A673 (cell line): ENCODE measurements around the gene NTNG1.
"Not testable (repeated sequence)": the region's sequence is repeated elsewhere in the genome, so short reads cannot be mapped to it uniquely, and the experiment has no call there.

Experiments
- CTCF ChIP-seq: fragments of 300-800, 200-600 bp; sonication (generic); conservative IDR thresholded peaks from 2 replicates; pipeline ENCODE4 v1.5.1; 2017; ENCODE audit warnings: low read depth, mild to moderate bottlenecking, antibody characterized with exemption, low read length, moderate library complexity, mixed read lengths
- EZH2 ChIP-seq: fragments of 200-600 bp; sonication (generic); IDR thresholded peaks from 2 replicates; pipeline ENCODE4 v1.6.1; 2017; ENCODE audit warnings: borderline replicate concordance, low read depth, mild to moderate bottlenecking, mixed read lengths, antibody characterized with exemption, low read length; ENCODE audit not compliant: poor library complexity, severe bottlenecking

GRCh38 chr1:107236760-107237159 lies 95.9 kb downstream of the NTNG1 start:
- not testable (repeated sequence) for TF ChIP-seq CTCF, EZH2
